Stimulated activated CD8-positive, alpha-beta memory T cell treated with anti-CD3 and anti-CD28 coated beads, Interleukin-7, amount 100 ng/mL, for 48 hours (primary cell): ENCODE results near the gene DYNLT4.
"Not testable (repeated sequence)": the region's sequence is repeated elsewhere in the genome, so short reads cannot be mapped to it uniquely, and the experiment has no call there.

Source experiments
- DNase-seq, 2 donors: peaks; one replicate each; pipeline ENCODE4 v3.0.0-alpha.2; 2020; ENCODE audit warnings: low read depth in 1 of 2; ENCODE audit errors: extremely low read depth in 1 of 2

Gene DYNLT4

GRCh38 chr1:44829506-44830384, 22.6 kb upstream of the DYNLT4 start:
- no peak for DNase-seq

- DNase-seq, result no peak
Measured at GRCh38 chr1:44828841-44829440, 21.8 kb upstream of the DYNLT4 start.

GRCh38 chr1:44828003-44828651, 21.0 kb upstream of the DYNLT4 start:
- DNase-seq, result no peak

- no peak for DNase-seq
Measured at GRCh38 chr1:44827197-44828002, 20.2 kb upstream of the DYNLT4 start.

- DNase-seq, result no peak
Measured at GRCh38 chr1:44826375-44827196, 19.4 kb upstream of the DYNLT4 start.

GRCh38 chr1:44824392-44824791, 17.2 kb upstream of the DYNLT4 start:
- DNase-seq, result not testable (repeated sequence)

GRCh38 chr1:44822981-44823451, 15.9 kb upstream of the DYNLT4 start:
- no peak for DNase-seq

- DNase-seq, result no peak
Measured at GRCh38 chr1:44822131-44822701, 15.1 kb upstream of the DYNLT4 start.

- DNase-seq, result no peak
Measured at GRCh38 chr1:44821240-44821715, 14.1 kb upstream of the DYNLT4 start.

GRCh38 chr1:44820328-44821239, 13.4 kb upstream of the DYNLT4 start:
- no peak for DNase-seq

GRCh38 chr1:44819608-44820327, 12.6 kb upstream of the DYNLT4 start:
- peak; percentile 65 to 91 for DNase-seq

- DNase-seq, result no peak
Measured at GRCh38 chr1:44819196-44819607, 12.1 kb upstream of the DYNLT4 start.

- no peak for DNase-seq
Measured at GRCh38 chr1:44817771-44818495, 10.8 kb upstream of the DYNLT4 start.

GRCh38 chr1:44817307-44817706, 10.2 kb upstream of the DYNLT4 start:
- DNase-seq, result no peak

- DNase-seq, result not testable (repeated sequence)
Measured at GRCh38 chr1:44815926-44816325, 8.8 kb upstream of the DYNLT4 start.

GRCh38 chr1:44812822-44813543, 5.8 kb upstream of the DYNLT4 start:
- no peak for DNase-seq
